Esophagus squamous epithelium (tissue), 5 donors: ENCODE data around the gene RYR3. TPM values are rescaled to one million over a fixed set of nuclear protein-coding genes. Genes with fewer than 3 reads are reported as not detected.

ENCODE experiments used
- DNase-seq: peaks from one replicate; lab custom pipeline; 2025; lab: John Stamatoyannopoulos, UW
- H3K27ac ChIP-seq, 4 donors: fragments of 200-600 bp; sonication (generic); one replicate each; pipeline ENCODE4 v1.5.1; 2016 to 2019; ENCODE audit warnings: mild to moderate bottlenecking in 1 of 4
- H3K27me3 ChIP-seq, 4 donors: fragments of 200-600 bp; sonication (generic); 1 replicate in 3 of 4; 2 replicates in 1 of 4; pipeline versions ENCODE4 v1.5.1 to v1.6.0; 2017 to 2021; ENCODE audit warnings: antibody characterized with exemption in 1 of 4
- H3K36me3 ChIP-seq, 3 donors: fragments of 200-600 bp; sonication (generic); one replicate each; pipeline ENCODE4 v1.5.1; 2016 to 2019
- H3K4me1 ChIP-seq, 3 donors: fragments of 200-600 bp; sonication (generic); one replicate each; pipeline ENCODE4 v1.5.1; 2017 to 2019
- H3K4me3 ChIP-seq, 4 donors: fragments of 200-600 bp; sonication (generic); 1 replicate in 3 of 4; 2 replicates in 1 of 4; pipeline ENCODE4 v1.5.1; 2016 to 2019; ENCODE audit warnings: mild to moderate bottlenecking in 2 of 4, moderate library complexity in 1 of 4
- H3K9me3 ChIP-seq, 3 donors: fragments of 200-600 bp; sonication (generic); one replicate each; pipeline ENCODE4 v1.5.1; 2016 to 2019
- CTCF ChIP-seq, 6 experiments: fragments of 450-650 bp in 4 of 6; fragments of 200-600 bp in 2 of 6; sonication (generic) in 2 of 6; IDR thresholded peaks; one replicate each; pipeline ENCODE4 v1.5.1; 2016 to 2019; ENCODE audit warnings: antibody characterized with exemption in 6 of 6, mild to moderate bottlenecking in 4 of 6, moderate library complexity in 4 of 6
- POLR2A ChIP-seq, 4 donors: fragments of 450-650 bp; IDR thresholded peaks; one replicate each; pipeline ENCODE4 v1.6.1; 2017; ENCODE audit warnings: antibody characterized with exemption in 4 of 4, mild to moderate bottlenecking in 4 of 4, moderate library complexity in 3 of 4
- WGBS, 2 donors: methylation state at CpG; one replicate each; pipeline ENCODE4 v1.1.5; 2018; 5-methylcytosine and 5-hydroxymethylcytosine counted together
- intact Hi-C: fragments of 100-400 bp; cut with DNase I; formaldehyde crosslinking; loops from one replicate; pipeline ENCODE4 v1.15.0; 2022
- total RNA-seq, 4 donors: library from RNA; depleted of rRNA; stranded (reverse); fragments of >200 nt; gene quantifications; one replicate each; pipeline ENCODE4 v1.1.0, GENCODE V29; 2016
- donor health status: DM: yes; HTN: yes; CAD: no.

The RYR3 gene
- total RNA-seq, 4 donors from 2014 or later, result 0.15 to 4.2 (median 0.43) TPM

GRCh38 chr15:33871980-33872379 is 561.2 kb downstream of the RYR3 start:
- TF ChIP-seq POLR2A (IDR thresholded peaks at IDR 0.05) (no peak), CTCF (IDR thresholded peaks at IDR 0.05) (no peak)
- Histone ChIP-seq H3K4me1 (no peaks in the 10 kb centered on the region), H3K9me3 (no peaks in the 10 kb centered on the region), H3K4me3 (no peak overlapping the region), H3K27ac (no peak overlapping the region), H3K27me3 (no peaks in the 10 kb centered on the region), H3K36me3 (peaks cover 0 to 11% (median 0%) of the 10 kb centered on the region in 3 donors)
- WGBS, 2 donors, result 95 to 97% methylated on average over 2 of the region's 2 CpGs
- intact Hi-C loops, result no loop called here
- DNase-seq, result no peak

- no peak for TF ChIP-seq POLR2A (IDR thresholded peaks at IDR 0.05)
- no peak for TF ChIP-seq CTCF (IDR thresholded peaks at IDR 0.05)
- intact Hi-C loops, result no loop called here
- DNase-seq, result no peak
- no peaks in the 10 kb centered on the region for H3K9me3 ChIP-seq
- H3K27ac ChIP-seq, result no peak overlapping the region
- H3K4me3 ChIP-seq, result no peak overlapping the region
- H3K27me3 ChIP-seq, result no peaks in the 10 kb centered on the region
- H3K4me1 ChIP-seq, result no peaks in the 10 kb centered on the region
- 87 to 91% methylated on average over 13 of the region's 13 CpGs for WGBS, 2 donors
- peaks cover 0 to 5% (median 0%) of the 10 kb centered on the region in 3 donors for H3K36me3 ChIP-seq
Measured at GRCh38 chr15:33872416-33873106, 561.8 kb downstream of the RYR3 start.

GRCh38 chr15:33874156-33874555 is 563.4 kb downstream of the RYR3 start:
- Histone ChIP-seq H3K27me3 (no peaks in the 10 kb centered on the region), H3K36me3 (no peaks in the 10 kb centered on the region), H3K9me3 (no peaks in the 10 kb centered on the region), H3K4me1 (no peaks in the 10 kb centered on the region), H3K4me3 (no peak overlapping the region), H3K27ac (no peak overlapping the region)
- WGBS, 2 donors, result 59 to 61% methylated on average over 2 of the region's 2 CpGs
- intact Hi-C loops, result no loop called here
- no peak for TF ChIP-seq POLR2A (IDR thresholded peaks at IDR 0.05)
- TF ChIP-seq CTCF (IDR thresholded peaks at IDR 0.05), result no peak
- no peak for DNase-seq

GRCh38 chr15:33882921-33883320 is 572.2 kb downstream of the RYR3 start:
- no peak overlapping the region for H3K4me3 ChIP-seq
- WGBS, 2 donors, result 88 to 98% methylated on average over 2 of the region's 2 CpGs
- no peak for DNase-seq

More at GRCh38 chr15:33882921-33883320, 572.2 kb downstream of the RYR3 start:
- intact Hi-C loops, result no loop called here
- no peaks in the 10 kb centered on the region for H3K27me3 ChIP-seq
- H3K4me1 ChIP-seq, result no peaks in the 10 kb centered on the region
- TF ChIP-seq POLR2A (IDR thresholded peaks at IDR 0.05) (no peak), CTCF (IDR thresholded peaks at IDR 0.05) (no peak)
- H3K9me3 ChIP-seq, result no peaks in the 10 kb centered on the region
- H3K27ac ChIP-seq, result no peak overlapping the region
- no peaks in the 10 kb centered on the region for H3K36me3 ChIP-seq
